Activated T-helper 1 cell treated with Interleukin-2 at 50 U/mL for 16 hours (primary cell): ENCODE results near the gene HIC1.

Experiments
- DNase-seq: peaks from one replicate; pipeline ENCODE4 v3.0.0-alpha.2; 2020; ENCODE audit warnings: low read depth

Gene HIC1

GRCh38 chr17:2044263-2044894 lies 10.5 kb upstream of the HIC1 start:
- no peak for DNase-seq

GRCh38 chr17:2047590-2047989 lies 7.3 kb upstream of the HIC1 start:
- DNase-seq = no peak

- no peak for DNase-seq
Observed at GRCh38 chr17:2048805-2049204, 6.1 kb upstream of the HIC1 start.

- peak; percentile 85 for DNase-seq
Observed at GRCh38 chr17:2049333-2050299, 5.3 kb upstream of the HIC1 start.

GRCh38 chr17:2050300-2051060 lies 4.4 kb upstream of the HIC1 start:
- peak; percentile 59 for DNase-seq

- DNase-seq = no peak
Observed at GRCh38 chr17:2051061-2051932, 3.6 kb upstream of the HIC1 start.

- no peak for DNase-seq
Observed at GRCh38 chr17:2051933-2052559, 2.9 kb upstream of the HIC1 start.

- peak; percentile 65 for DNase-seq
Observed at GRCh38 chr17:2053380-2054261, 1.3 kb upstream of the HIC1 start.

GRCh38 chr17:2054262-2054511 lies 716 bp upstream of the HIC1 start:
- DNase-seq = no peak

- DNase-seq = no peak
Observed at GRCh38 chr17:2055292-2056205, 646 bp downstream of the HIC1 start.

GRCh38 chr17:2056206-2057174 lies 1.6 kb downstream of the HIC1 start:
- no peak for DNase-seq

- DNase-seq = no peak
Observed at GRCh38 chr17:2057175-2057759, 2.4 kb downstream of the HIC1 start.

GRCh38 chr17:2057760-2058585 lies 3.1 kb downstream of the HIC1 start:
- no peak for DNase-seq

- peak; percentile 46 for DNase-seq
Observed at GRCh38 chr17:2058586-2059546, 4.0 kb downstream of the HIC1 start.

GRCh38 chr17:2059547-2060384 lies 4.9 kb downstream of the HIC1 start:
- DNase-seq = no peak
